Aorta (tissue), 5 donors: ENCODE data around the gene CENPS. TPM values are rescaled to one million over a fixed set of nuclear protein-coding genes. Genes with fewer than 3 reads are reported as not detected.

ENCODE experiments used
- ATAC-seq: fragments of 200-7000 bp; cut with Tn5 transposase; one replicate; pipeline ENCODE4 v1.9.1; 2022; ENCODE audit warnings: moderate library complexity; ENCODE audit not compliant: low FRiP score
- DNase-seq, 2 donors: peaks; one replicate each; pipeline ENCODE4 v3.0.0-alpha.2; 2020
- H3K27ac ChIP-seq, 2 donors: one replicate each; pipeline ENCODE4 v1.5.1; 2013; ENCODE audit warnings: low read length in 2 of 2, mild to moderate bottlenecking in 2 of 2, moderate library complexity in 2 of 2, control low read depth in 1 of 2, inconsistent platforms in 1 of 2, low read depth in 1 of 2
- H3K27me3 ChIP-seq, 2 donors: one replicate each; pipeline ENCODE4 v1.6.1; 2013; ENCODE audit warnings: control low read depth in 1 of 2, low read length in 1 of 2, mild to moderate bottlenecking in 1 of 2, moderate library complexity in 1 of 2; ENCODE audit not compliant: insufficient read depth in 2 of 2, control insufficient read depth in 1 of 2
- H3K36me3 ChIP-seq, 2 donors: one replicate each; pipeline ENCODE4 v1.6.1; 2013; ENCODE audit warnings: control low read depth in 1 of 2, low read length in 1 of 2, mild to moderate bottlenecking in 1 of 2; ENCODE audit not compliant: insufficient read depth in 2 of 2, control insufficient read depth in 1 of 2
- H3K4me1 ChIP-seq, 2 donors: one replicate each; pipeline ENCODE4 v1.6.1; 2013; ENCODE audit warnings: low read length in 2 of 2, control low read depth in 1 of 2, mild to moderate bottlenecking in 1 of 2, moderate library complexity in 1 of 2; ENCODE audit not compliant: insufficient read depth in 2 of 2, control insufficient read depth in 1 of 2
- H3K4me3 ChIP-seq, 2 donors: one replicate each; pipeline ENCODE4 v1.5.1; 2013; ENCODE audit warnings: low read length in 2 of 2, control low read depth in 1 of 2, mild to moderate bottlenecking in 1 of 2
- H3K9me3 ChIP-seq: one replicate; pipeline ENCODE4 v1.6.1; 2013; ENCODE audit warnings: mild to moderate bottlenecking, low read length; ENCODE audit not compliant: control insufficient read depth
- WGBS, 2 donors: extraction: QIAGEN DNeasy Blood & Tissue Kit; methylation state at CpG; one replicate each; pipeline ENCODE4 v1.1.7; 2013; 5-methylcytosine and 5-hydroxymethylcytosine counted together
- intact Hi-C, 2 donors: fragments of 100-400 bp; cut with DNase I; formaldehyde crosslinking; loops; one replicate each; pipeline versions ENCODE4 v1.14.2 to v1.15.0; 2022
- polyA plus RNA-seq, 2 donors: library from polyadenylated mRNA; stranded (reverse); fragments of 200-250 nt; gene quantifications; one replicate each; pipeline ENCODE4 v1.2.3, GENCODE V29; 2013
- total RNA-seq, 2 donors: library from RNA; stranded (reverse); fragmentation: NEBNext Ultra II Directional; extraction: Animal tissue kit (Norgen Biotek cat#: 25700); gene quantifications; one replicate each; pipeline ENCODE4 v1.2.1, GENCODE V29; 2021
- donor health status: healthy with polysubstance abuse.
- donor health status: Bipolar disorder and iron deficiency.
- donor health status: DM: no; HTN: no; CAD: no.
- donor health status: DM: no; HTN: no; CAD: no.
- donor health status: DM: yes; HTN: yes; CAD: no.

Gene CENPS
- total and polyA plus RNA-seq, 4 donors: 4.3 to 21.4 (median 14.4) TPM

DNA sequence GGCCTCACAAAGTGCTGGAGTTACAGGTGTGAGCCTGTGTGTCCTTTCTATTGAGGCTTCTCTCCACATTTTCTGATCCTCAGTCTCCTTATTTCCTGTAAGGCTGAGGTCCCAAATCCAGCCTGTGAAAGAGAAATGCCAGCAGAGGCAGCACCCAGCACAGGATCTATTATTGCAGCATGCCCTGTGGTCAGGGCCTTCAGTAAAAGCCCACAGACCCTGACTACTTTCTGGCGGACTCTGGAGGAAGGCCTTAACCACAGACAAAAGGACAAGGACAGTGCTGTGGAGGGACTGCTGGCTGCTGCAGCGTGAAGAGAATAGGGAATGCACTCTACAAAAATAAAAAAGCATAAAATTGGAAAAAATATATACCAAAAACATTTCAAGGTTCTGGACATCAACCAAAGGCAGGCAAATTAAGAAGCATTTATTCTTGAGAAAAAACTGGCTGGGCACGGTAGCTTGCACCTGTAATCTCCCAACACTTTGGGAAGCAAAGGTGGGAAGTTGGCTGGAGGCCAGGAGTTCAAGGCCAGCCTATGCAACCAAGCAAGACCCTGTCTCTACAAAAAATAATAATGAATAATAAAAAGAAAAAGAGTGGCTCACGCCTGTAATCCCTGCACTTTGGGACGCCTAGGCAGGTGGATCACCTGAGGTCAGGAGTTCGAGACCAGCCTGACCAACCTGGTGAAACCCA is 40.8 kb upstream of the CENPS start:
- no peak for DNase-seq
- Histone ChIP-seq H3K4me3 (no peak overlapping the region), H3K36me3 (no peaks in the 10 kb centered on the region), H3K9me3 (no peaks in the 10 kb centered on the region), H3K27me3 (no peaks in the 10 kb centered on the region), H3K27ac (no peak overlapping the region), H3K4me1 (peaks cover 0 to 1% of the 10 kb centered on the region in 2 donors)
- ATAC-seq: no peak
- intact Hi-C loops: no loop called here
- WGBS, 2 donors: 93 to 94% methylated on average over 6 of the region's 6 CpGs

DNA sequence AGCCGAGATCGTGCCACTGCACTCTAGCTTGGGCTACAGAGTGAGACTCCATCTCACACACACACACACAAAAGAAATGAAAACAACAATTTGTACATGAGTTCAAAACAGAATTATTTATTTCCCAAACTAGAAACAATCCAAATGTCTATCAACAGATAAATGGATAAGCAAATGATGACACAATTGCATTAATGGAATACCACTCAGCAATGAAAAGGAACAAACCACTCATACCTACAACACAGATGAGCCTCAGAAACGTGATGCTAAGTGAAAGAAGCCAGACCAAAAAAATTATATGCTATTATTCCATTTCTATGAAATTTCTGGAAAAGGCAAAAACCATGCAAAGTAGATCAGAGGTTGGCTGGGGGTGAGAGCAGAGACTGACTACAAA is 33.4 kb upstream of the CENPS start:
- Histone ChIP-seq H3K36me3 (no peaks in the 10 kb centered on the region), H3K9me3 (no peaks in the 10 kb centered on the region), H3K4me1 (no peaks in the 10 kb centered on the region), H3K27ac (no peak overlapping the region), H3K27me3 (no peaks in the 10 kb centered on the region), H3K4me3 (no peak overlapping the region)
- intact Hi-C loops: no loop called here
- 88 to 93% methylated on average over 3 of the region's 3 CpGs for WGBS, 2 donors
- ATAC-seq (no peak), DNase-seq (no peak)

DNA sequence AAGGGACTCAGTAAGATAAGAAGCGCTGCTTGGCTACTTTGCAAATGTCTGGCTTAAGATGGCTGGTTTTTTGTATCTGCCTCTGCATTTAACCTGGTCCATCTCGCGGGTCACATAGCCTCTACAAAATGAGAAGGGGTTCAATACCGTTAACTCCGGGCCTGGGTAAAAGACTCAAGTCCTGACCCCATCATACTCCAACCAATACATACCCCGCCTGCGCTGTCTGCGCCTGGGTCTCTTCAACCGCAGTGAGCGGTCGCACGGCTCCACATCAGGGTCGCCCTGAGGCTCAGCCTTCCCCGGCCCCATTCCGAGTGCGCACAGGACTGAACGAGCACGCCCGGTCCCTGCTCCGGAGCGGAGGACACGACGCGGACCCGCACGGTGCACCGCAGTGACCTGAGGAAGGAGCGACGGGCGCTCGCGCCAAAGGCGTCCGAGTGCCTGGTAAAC is 31.9 kb upstream of the CENPS start:
- intact Hi-C loops: loop anchor here in 1 of 2 donors (1.0 kb wide), 2 partner anchors 21 to 32 kb away; partner anchors contain the start of gene CENPS
- WGBS, 2 donors: 1% methylated on average over 34 of the region's 34 CpGs
- Histone ChIP-seq H3K27ac (peak overlapping the region in 1 of 2 donors; percentile 9), H3K9me3 (no peaks in the 10 kb centered on the region), H3K4me1 (no peaks in the 10 kb centered on the region), H3K27me3 (no peaks in the 10 kb centered on the region), H3K36me3 (no peaks in the 10 kb centered on the region), H3K4me3 (peak overlapping the region; percentile 30 to 37)
- peak; percentile 79 for ATAC-seq
- no peak for DNase-seq

DNA sequence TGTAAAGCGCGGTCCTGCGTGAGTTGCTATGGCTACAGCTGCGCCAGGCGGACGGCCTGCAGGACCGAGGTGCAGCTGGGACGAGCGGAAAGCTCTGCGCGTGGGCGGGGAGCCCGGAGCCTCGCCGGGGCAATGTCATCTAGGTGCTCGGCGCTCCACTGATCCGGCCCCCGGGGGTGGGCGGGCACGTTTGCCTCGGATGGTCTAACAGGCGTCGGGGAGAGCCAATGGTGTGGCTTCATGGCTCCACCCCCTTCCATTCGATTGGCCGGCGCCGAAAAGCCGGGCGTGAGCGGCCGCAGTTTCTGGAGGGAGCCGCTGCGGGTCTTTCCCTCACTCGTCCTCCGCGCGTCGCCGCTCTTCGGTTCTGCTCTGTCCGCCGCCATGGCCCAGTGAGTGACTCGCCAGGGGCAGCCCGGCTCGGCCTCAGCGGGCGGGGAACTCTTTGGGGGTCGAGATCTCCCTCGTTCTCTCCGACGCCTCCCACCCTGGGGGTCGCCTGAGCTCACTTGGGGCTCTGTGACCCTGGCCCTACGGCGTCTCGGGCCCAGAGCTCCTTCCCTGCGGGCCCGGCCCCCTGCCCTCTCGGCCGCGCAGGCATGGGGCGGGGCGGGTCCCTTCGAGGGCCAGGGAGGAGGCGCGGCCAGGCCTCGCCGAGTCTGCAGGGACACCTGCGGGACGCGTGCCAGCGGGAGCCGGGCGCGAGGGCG is 31.3 kb upstream of the CENPS start, which contains the start of gene PGD:
Gene PGD, plus strand, starts transcription at position 331 of the 710 bp plus-strand sequence. Its CDS starts 54 bp downstream, at position 385.
- H3K9me3 ChIP-seq: no peaks in the 10 kb centered on the region
- no peaks in the 10 kb centered on the region for H3K4me1 ChIP-seq
- no peaks in the 10 kb centered on the region for H3K27me3 ChIP-seq
- 1% methylated on average over 72 to 76 of the region's 76 CpGs for WGBS, 2 donors
- H3K36me3 ChIP-seq: no peaks in the 10 kb centered on the region
- peak within 1 kb of the TSS; percentile 84 to 85 for H3K4me3 ChIP-seq
- DNase-seq: peak; percentile 99 to 100
- ATAC-seq: peak; percentile 100
- intact Hi-C loops: loop anchor here in 1 of 2 donors (1.0 kb wide), 2 partner anchors 22 to 31 kb away; partner anchors contain the start of gene CENPS
- peak within 1 kb of the TSS in 1 of 2 donors; percentile 50 for H3K27ac ChIP-seq

DNA sequence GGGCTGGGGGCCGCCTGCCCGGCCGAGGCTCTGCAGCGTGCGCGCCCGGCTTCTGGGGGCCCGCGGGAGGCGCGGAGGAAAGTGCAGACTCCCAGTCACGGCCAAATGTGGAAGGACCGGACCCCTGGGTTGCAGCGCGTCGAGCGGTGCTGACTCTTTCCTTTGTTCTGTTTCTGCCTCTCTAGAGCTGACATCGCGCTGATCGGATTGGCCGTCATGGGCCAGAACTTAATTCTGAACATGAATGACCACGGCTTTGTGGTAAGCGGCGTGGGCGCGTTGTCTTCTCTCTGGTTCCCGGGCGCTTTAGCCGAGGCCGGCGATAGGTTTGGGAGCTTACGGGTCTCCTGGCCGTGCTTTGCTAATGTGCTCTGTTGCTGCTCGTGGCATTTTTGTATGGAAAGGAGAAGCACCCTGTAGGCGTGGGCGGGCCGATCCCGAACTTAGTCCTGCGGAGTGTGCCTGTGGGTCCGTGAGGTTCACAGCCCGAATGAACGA is 30.7 kb upstream of the CENPS start:
- no peak for ATAC-seq
- Histone ChIP-seq H3K4me1 (no peaks in the 10 kb centered on the region), H3K36me3 (peaks cover 0 to under 1% of the 10 kb centered on the region in 2 donors), H3K27me3 (no peaks in the 10 kb centered on the region), H3K27ac (no peak overlapping the region), H3K9me3 (no peaks in the 10 kb centered on the region), H3K4me3 (peak overlapping the region; percentile 84 to 85)
- peak; percentile 61 to 82 for DNase-seq
- WGBS, 2 donors: 0% methylated on average over 40 to 42 of the region's 42 CpGs
- intact Hi-C loops: no loop called here

DNA sequence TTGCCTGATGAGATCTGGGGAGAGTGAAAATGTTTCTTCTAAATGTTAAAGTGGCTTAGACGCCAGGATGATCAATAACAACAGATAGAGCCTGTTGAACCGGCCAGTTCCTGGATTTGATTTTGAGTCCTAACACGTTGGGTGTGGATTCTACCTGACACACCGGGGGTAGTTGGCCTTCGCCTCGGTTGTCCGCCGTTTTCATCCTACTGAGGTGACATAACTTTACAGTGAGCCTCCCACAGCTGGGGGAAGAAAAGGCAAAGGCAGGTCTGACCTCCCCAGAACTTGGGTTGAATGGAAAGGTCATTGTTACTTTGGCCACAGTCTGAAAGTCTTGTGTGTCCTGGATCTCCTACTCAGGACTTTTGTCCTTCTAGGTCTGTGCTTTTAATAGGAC is 30.2 kb upstream of the CENPS start:
- H3K27ac ChIP-seq: no peak overlapping the region
- intact Hi-C loops: no loop called here
- peaks cover 0 to 2% of the 10 kb centered on the region in 2 donors for H3K36me3 ChIP-seq
- DNase-seq (no peak), ATAC-seq (no peak)
- no peaks in the 10 kb centered on the region for H3K9me3 ChIP-seq
- no peaks in the 10 kb centered on the region for H3K4me1 ChIP-seq
- H3K4me3 ChIP-seq: peak overlapping the region; percentile 84 to 85
- 54 to 57% methylated on average over 8 of the region's 8 CpGs for WGBS, 2 donors
- no peaks in the 10 kb centered on the region for H3K27me3 ChIP-seq

DNA sequence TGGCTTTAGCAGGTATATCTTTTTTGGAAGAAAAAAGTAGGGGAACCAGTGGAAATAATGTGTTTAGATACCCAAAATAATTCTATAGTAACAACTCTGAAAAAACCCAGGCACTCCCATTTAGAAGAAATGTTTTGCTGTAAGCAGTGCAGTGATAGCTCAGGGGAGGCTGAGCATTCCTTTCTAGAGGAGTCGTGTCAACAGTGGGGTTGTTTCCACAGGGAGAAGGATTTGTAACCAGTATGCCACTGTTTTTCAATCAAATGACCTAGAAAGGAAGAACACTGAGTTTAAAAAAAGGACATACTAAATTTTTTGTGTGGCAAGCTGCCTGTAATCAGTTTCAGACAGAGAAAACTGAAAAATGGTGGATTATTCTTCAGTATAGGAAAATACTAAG is 29.0 kb upstream of the CENPS start:
- no peaks in the 10 kb centered on the region for H3K27me3 ChIP-seq
- H3K4me1 ChIP-seq: no peaks in the 10 kb centered on the region
- H3K9me3 ChIP-seq: no peaks in the 10 kb centered on the region
- DNase-seq (no peak), ATAC-seq (no peak)
- WGBS, 2 donors: 68 to 69% methylated on average over 1 of the region's 1 CpG
- H3K4me3 ChIP-seq: no peak overlapping the region
- intact Hi-C loops: no loop called here
- H3K36me3 ChIP-seq: peaks cover 0 to 2% of the 10 kb centered on the region in 2 donors
- no peak overlapping the region for H3K27ac ChIP-seq

DNA sequence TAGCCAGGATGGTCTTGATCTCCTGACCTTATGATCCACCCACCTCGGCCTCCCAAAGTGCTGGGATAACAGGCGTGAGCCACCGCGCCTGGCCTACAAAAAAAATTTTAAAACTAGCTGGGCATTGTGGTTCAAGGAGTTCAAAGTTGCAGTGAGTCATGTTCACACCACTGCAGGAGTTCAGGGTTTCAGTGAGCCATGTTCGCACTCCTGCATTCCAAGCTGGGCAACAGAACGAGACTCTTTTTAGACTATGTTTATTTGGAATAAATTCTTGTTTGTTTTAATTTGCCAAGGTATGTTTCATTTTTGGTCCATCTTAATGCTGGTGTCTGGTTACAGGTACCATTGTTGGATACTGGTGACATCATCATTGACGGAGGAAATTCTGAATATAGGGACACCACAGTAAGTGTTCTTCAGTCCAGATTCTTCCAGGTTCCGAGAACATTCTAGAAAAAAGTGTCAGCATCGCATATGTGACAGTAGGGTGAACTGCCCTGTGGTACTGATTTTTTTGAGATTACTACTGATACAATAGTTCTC is 27.4 kb upstream of the CENPS start:
- DNase-seq (no peak), ATAC-seq (no peak)
- WGBS, 2 donors: 94 to 96% methylated on average over 9 of the region's 9 CpGs
- intact Hi-C loops: no loop called here
- no peaks in the 10 kb centered on the region for H3K4me1 ChIP-seq
- no peak overlapping the region for H3K4me3 ChIP-seq
- H3K36me3 ChIP-seq: peaks cover 3 to 5% of the 10 kb centered on the region in 2 donors
- H3K9me3 ChIP-seq: no peaks in the 10 kb centered on the region
- no peaks in the 10 kb centered on the region for H3K27me3 ChIP-seq
- H3K27ac ChIP-seq: no peak overlapping the region
